Type B pancreatic cell (in vitro differentiated cells): ENCODE results near the gene DEPDC5. TPM values are rescaled to one million over a fixed set of nuclear protein-coding genes. Genes with fewer than 3 reads are reported as not detected.
"Not testable (repeated sequence)": the region's sequence is repeated elsewhere in the genome, so short reads cannot be mapped to it uniquely, and the experiment has no call there.

ENCODE experiments used
- DNase-seq: peaks from one replicate; pipeline ENCODE4 v3.0.0; 2021; ENCODE audit warnings: mixed read lengths; ENCODE audit not compliant: unreplicated experiment; ENCODE audit errors: extremely low spot score
- H3K27ac Mint-ChIP-seq: 2 replicates; pipeline ENCODE4 v1.8.0; 2021; ENCODE audit warnings: mild to moderate bottlenecking, mixed read lengths
- H3K27me3 Mint-ChIP-seq: 2 replicates; pipeline ENCODE4 v1.8.0; 2021; ENCODE audit warnings: mixed read lengths
- H3K36me3 Mint-ChIP-seq: 2 replicates; pipeline ENCODE4 v1.8.0; 2021; ENCODE audit warnings: mixed read lengths
- H3K4me1 Mint-ChIP-seq: one replicate; pipeline ENCODE4 v1.8.0; 2021; ENCODE audit warnings: mixed read lengths; ENCODE audit not compliant: unreplicated experiment
- H3K4me3 Mint-ChIP-seq: 2 replicates; pipeline ENCODE4 v1.8.0; 2021; ENCODE audit warnings: mild to moderate bottlenecking, mixed read lengths
- H3K9me3 Mint-ChIP-seq: 2 replicates; pipeline ENCODE4 v1.8.0; 2021; ENCODE audit warnings: mixed read lengths
- total RNA-seq: library from RNA; stranded (reverse); gene quantifications from 2 replicates; pipeline ENCODE4 v1.2.1, GENCODE V29; 2021; ENCODE audit warnings: low replicate concordance
- TF ChIP-seq, protein P1 (sequence below): fragments of 200-600 bp; sonication (generic); conservative IDR thresholded peaks from 2 replicates; pipeline ENCODE4 v1.5.0; 2021; ENCODE audit warnings: antibody characterized with exemption, mild to moderate bottlenecking

Gene DEPDC5
- total RNA-seq, 1 donor from 2014 or later: 40.6 TPM

DNA sequence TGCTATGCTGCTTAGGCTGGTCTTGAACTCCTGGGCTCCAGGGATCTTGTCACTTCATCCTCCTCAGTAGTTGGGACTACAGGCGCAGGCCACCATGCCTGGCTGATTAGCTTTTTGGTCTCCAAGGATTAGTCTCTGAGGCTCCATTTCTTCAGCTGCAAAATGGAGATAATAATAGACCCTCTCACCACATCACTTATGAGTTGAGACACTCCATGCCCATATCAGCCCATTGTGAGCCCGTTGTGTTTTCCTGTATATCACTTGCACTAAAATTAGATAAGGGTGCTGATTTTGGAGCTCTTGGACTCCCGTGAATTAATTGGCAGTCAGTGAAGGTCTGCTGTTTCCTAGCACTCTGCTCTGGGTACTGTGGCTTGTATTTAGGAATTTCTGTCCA, 36.0 kb downstream of the DEPDC5 start:
- no peak for DNase-seq
- Mint-ChIP-seq H3K4me3 (no peak overlapping the region), H3K27ac (no peak overlapping the region), H3K27me3 (no peaks in the 10 kb centered on the region), H3K9me3 (no peaks in the 10 kb centered on the region), H3K36me3 (peaks cover 19% of the 10 kb centered on the region), H3K4me1 (no peaks in the 10 kb centered on the region)
- TF ChIP-seq, protein P1, sequence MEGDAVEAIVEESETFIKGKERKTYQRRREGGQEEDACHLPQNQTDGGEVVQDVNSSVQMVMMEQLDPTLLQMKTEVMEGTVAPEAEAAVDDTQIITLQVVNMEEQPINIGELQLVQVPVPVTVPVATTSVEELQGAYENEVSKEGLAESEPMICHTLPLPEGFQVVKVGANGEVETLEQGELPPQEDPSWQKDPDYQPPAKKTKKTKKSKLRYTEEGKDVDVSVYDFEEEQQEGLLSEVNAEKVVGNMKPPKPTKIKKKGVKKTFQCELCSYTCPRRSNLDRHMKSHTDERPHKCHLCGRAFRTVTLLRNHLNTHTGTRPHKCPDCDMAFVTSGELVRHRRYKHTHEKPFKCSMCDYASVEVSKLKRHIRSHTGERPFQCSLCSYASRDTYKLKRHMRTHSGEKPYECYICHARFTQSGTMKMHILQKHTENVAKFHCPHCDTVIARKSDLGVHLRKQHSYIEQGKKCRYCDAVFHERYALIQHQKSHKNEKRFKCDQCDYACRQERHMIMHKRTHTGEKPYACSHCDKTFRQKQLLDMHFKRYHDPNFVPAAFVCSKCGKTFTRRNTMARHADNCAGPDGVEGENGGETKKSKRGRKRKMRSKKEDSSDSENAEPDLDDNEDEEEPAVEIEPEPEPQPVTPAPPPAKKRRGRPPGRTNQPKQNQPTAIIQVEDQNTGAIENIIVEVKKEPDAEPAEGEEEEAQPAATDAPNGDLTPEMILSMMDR: no peak

DNA sequence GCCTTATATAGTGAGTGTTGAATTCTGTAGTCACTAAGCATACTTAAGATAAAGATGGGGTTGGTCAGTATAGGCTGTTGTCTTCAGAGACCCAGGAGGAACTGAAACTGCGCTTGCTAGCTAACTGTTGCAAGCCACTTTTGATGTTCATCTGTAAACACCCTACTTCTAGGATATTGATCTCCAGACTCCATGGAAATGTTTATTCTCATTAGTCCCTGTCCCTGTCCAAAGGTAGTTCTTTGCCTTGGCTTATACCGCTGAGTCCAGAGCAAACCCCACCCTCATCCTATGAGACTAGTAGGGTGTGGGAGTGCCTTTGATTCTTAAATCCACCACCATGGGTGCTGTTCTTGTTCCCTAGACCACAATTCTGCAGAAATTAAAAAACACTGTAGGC, 36.4 kb downstream of the DEPDC5 start:
- no peak for DNase-seq
- Mint-ChIP-seq H3K27ac (no peak overlapping the region), H3K4me1 (no peaks in the 10 kb centered on the region)

DNA sequence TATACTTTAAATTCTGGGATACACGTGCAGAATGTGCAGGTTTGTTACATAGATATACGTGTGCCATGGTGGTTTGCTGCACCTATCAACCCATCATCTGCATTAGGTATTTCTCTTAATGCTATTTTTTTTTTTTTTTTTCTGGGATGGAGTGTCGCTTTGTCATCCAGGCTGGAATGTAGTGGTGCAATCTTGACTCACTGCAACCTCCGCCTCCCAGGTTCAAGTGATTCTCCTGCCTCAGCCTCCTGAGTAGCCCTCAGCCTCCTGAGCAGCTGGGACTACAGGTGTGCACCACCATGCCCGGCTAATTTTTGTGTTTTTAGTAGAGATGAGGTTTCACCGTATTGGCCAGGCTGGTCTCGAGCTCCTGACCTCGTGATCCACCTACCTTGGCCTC, 45.5 kb downstream of the DEPDC5 start:
- not testable (repeated sequence) for H3K27me3 Mint-ChIP-seq, H3K4me1 Mint-ChIP-seq, H3K9me3 Mint-ChIP-seq, DNase-seq, H3K4me3 Mint-ChIP-seq
- Mint-ChIP-seq H3K36me3 (peaks cover 20% of the 10 kb centered on the region), H3K27ac (peak overlapping the region; percentile 92)

More for the DNA sequence above, 36.4 kb downstream of the DEPDC5 start:
- no peaks in the 10 kb centered on the region for H3K9me3 Mint-ChIP-seq
- no peaks in the 10 kb centered on the region for H3K27me3 Mint-ChIP-seq
- TF ChIP-seq, protein P1: no peak
- peaks cover 19% of the 10 kb centered on the region for H3K36me3 Mint-ChIP-seq
- no peak overlapping the region for H3K4me3 Mint-ChIP-seq

DNA sequence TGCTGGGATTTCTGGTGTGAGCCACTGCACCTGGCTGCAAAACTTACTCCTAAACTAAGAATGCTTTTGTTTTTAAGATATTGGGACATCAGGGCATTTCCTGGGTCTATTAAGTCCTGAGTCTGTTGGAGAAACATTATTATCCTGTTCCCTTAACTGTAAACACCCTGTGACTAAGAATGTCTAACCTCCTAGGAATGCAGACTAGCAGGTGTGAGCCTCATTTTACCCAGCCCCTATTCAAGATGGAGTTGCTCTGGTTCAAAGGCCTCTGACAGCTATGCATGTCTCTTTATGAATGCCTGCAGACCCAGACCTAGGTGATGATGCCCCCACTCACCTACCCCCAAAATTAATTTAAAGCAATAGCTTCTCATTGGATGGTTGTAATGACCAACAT, 46.2 kb downstream of the DEPDC5 start:
- Mint-ChIP-seq H3K9me3 (no peaks in the 10 kb centered on the region), H3K27me3 (no peaks in the 10 kb centered on the region), H3K4me1 (no peaks in the 10 kb centered on the region), H3K36me3 (peaks cover 24% of the 10 kb centered on the region), H3K27ac (peak overlapping the region; percentile 92), H3K4me3 (peak overlapping the region; percentile 51)
- TF ChIP-seq, protein P1: no peak
- no peak for DNase-seq

DNA sequence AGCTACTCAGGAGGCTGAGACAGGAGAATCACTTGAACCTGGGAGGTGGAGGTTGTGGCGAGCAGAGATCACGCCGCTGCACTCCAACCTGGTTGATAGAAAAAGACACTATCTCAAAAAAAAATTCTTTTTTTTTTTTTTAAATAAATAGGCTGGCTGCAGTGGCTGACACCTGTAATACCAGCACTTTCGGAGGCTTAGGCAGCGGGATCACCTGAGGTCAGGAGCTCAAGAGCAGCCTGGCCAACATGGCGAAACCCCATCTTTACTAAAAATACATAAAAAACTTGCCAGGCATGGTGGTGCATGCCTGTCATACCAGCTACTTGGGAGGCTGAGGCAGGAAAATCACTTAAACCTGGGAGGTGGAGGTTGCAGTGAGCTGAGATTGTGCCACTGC, 47.0 kb downstream of the DEPDC5 start:
- not testable (repeated sequence) for H3K4me3 Mint-ChIP-seq, H3K27ac Mint-ChIP-seq, H3K9me3 Mint-ChIP-seq, H3K27me3 Mint-ChIP-seq, DNase-seq, H3K4me1 Mint-ChIP-seq
- H3K36me3 Mint-ChIP-seq: peaks cover 27% of the 10 kb centered on the region

DNA sequence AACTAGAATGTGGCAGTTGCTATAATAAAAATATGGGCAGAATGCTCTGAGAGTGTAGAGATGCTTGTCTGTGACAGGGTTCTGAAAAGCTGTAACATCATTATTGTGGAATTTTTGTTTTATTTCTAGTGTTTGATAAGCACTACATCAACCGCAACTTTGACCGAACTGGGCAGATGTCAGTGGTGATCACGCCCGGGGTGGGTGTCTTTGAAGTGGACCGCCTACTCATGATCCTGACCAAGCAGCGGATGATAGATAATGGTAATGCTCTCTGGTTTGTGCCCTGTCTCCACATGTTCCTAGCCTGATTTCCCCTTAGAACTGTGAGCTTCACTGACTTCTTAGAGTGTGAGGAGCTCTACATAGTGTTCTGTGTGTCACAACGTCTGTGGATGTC, 48.8 kb downstream of the DEPDC5 start:
- Mint-ChIP-seq H3K27me3 (no peaks in the 10 kb centered on the region), H3K4me3 (no peak overlapping the region), H3K36me3 (peaks cover 26% of the 10 kb centered on the region), H3K4me1 (no peaks in the 10 kb centered on the region), H3K9me3 (no peaks in the 10 kb centered on the region), H3K27ac (no peak overlapping the region)
- TF ChIP-seq, protein P1: no peak
- no peak for DNase-seq

DNA sequence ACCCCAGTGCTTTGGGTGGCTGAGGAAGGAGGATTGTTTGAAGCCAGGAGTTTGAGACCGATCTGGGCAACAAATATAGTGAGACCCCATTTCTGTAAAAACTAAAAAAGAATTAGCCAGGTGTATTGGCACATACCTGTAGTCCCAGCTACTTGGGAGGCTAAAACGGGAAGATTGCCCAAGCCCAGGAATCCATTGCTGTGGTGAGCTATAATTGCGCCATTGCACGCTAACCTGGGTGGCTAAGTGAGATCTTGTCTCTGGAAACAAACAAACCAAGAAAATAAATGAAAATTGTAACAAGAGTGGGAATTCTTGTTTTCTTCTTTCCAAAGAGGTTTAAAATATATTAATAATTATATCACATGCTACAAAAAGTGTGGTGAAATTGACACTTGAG, 52.9 kb downstream of the DEPDC5 start:
- no peak for DNase-seq
- H3K4me1 Mint-ChIP-seq: no peaks in the 10 kb centered on the region
- H3K36me3 Mint-ChIP-seq: peaks cover 38% of the 10 kb centered on the region
- no peak overlapping the region for H3K27ac Mint-ChIP-seq
- TF ChIP-seq, protein P1: no peak
- no peaks in the 10 kb centered on the region for H3K9me3 Mint-ChIP-seq
- H3K4me3 Mint-ChIP-seq: no peak overlapping the region
- no peaks in the 10 kb centered on the region for H3K27me3 Mint-ChIP-seq
